CD4-positive, alpha-beta memory T cell (primary cell): ENCODE results near the gene PVALEF. TPM values are rescaled to one million over a fixed set of nuclear protein-coding genes. Genes with fewer than 3 reads are reported as not detected.

Experiments
- CTCF ChIA-PET: fragments of 350-600 bp; sonication (Branson Sonifier 250); formaldehyde crosslinking; loops from one replicate; lab custom pipeline; 2021; ENCODE audit warnings: inconsistent platforms; ENCODE audit not compliant: partially characterized antibody; lab: Charles Lee
- POLR2A ChIA-PET: fragments of 350-600 bp; sonication (Branson Sonifier 250); formaldehyde crosslinking; loops from one replicate; lab custom pipeline; 2021; ENCODE audit not compliant: partially characterized antibody; lab: Charles Lee
- DNase-seq, 5 donors: peaks; one replicate each; pipeline versions ENCODE4 v3.0.0 to v3.0.0-alpha.2; 2020 to 2022; ENCODE audit warnings: mixed read lengths in 1 of 5
- H3K27ac ChIP-seq: one replicate; pipeline ENCODE4 v1.7.0; 2013; ENCODE audit warnings: low read depth, low read length
- H3K27me3 ChIP-seq: 2 replicates; pipeline ENCODE4 v1.7.0; 2013; ENCODE audit warnings: mild to moderate bottlenecking, low read length, moderate library complexity; ENCODE audit not compliant: insufficient read depth
- H3K36me3 ChIP-seq: 2 replicates; pipeline ENCODE4 v1.7.0; 2013; ENCODE audit warnings: mild to moderate bottlenecking, low read length, moderate library complexity; ENCODE audit not compliant: insufficient read depth
- H3K4me1 ChIP-seq: 2 replicates; pipeline ENCODE4 v1.7.0; 2013; ENCODE audit warnings: mild to moderate bottlenecking, low read length, moderate library complexity; ENCODE audit not compliant: insufficient read depth
- H3K4me3 ChIP-seq, 2 donors: one replicate each; pipeline ENCODE4 v1.7.0; 2013; ENCODE audit warnings: low read length in 2 of 2, mild to moderate bottlenecking in 1 of 2
- H3K9me3 ChIP-seq, 2 donors: one replicate each; pipeline ENCODE4 v1.7.0; 2013; ENCODE audit warnings: low read length in 2 of 2, control low read depth in 1 of 2; ENCODE audit not compliant: control insufficient read depth in 1 of 2
- H3K27ac Mint-ChIP-seq, 7 donors: one replicate each; pipeline ENCODE4 v1.8.0; 2020 to 2021; ENCODE audit warnings: mixed read lengths in 7 of 7, mild to moderate bottlenecking in 6 of 7, inconsistent platforms in 3 of 7, moderate library complexity in 3 of 7
- H3K27me3 Mint-ChIP-seq, 2 donors: one replicate each; pipeline ENCODE4 v1.8.0; 2020 to 2021; ENCODE audit warnings: mixed read lengths in 2 of 2
- H3K36me3 Mint-ChIP-seq, 2 donors: one replicate each; pipeline ENCODE4 v1.8.0; 2020 to 2021; ENCODE audit warnings: mixed read lengths in 2 of 2, inconsistent platforms in 1 of 2, mild to moderate bottlenecking in 1 of 2
- H3K4me1 Mint-ChIP-seq, 4 donors: one replicate each; pipeline ENCODE4 v1.8.0; 2020 to 2021; ENCODE audit warnings: mixed read lengths in 4 of 4, mild to moderate bottlenecking in 1 of 4
- H3K4me3 Mint-ChIP-seq, 8 donors: one replicate each; pipeline ENCODE4 v1.8.0; 2020 to 2021; ENCODE audit warnings: mixed read lengths in 8 of 8, mild to moderate bottlenecking in 7 of 8, moderate library complexity in 6 of 8, inconsistent platforms in 3 of 8
- H3K9me3 Mint-ChIP-seq, 8 donors: one replicate each; pipeline ENCODE4 v1.8.0; 2020 to 2021; ENCODE audit warnings: mixed read lengths in 8 of 8, mild to moderate bottlenecking in 5 of 8, inconsistent platforms in 3 of 8, moderate library complexity in 1 of 8
- intact Hi-C: fragments of 100-400 bp; cut with micrococcal nuclease; formaldehyde crosslinking; loops from one replicate; pipeline ENCODE4 v1.15.1; 2023
- polyA plus RNA-seq, 2 donors: library from polyadenylated mRNA; unstranded; fragments of 300-500 nt; fragmentation: Illumina TruSeq; gene quantifications; one replicate each; pipeline ENCODE4 v1.2.3, GENCODE V29; 2021
- total RNA-seq, 2 experiments: library from RNA; stranded (reverse); gene quantifications; one replicate each; pipeline ENCODE4 v1.2.3, GENCODE V29; 2021

The PVALEF gene
- total and polyA plus RNA-seq, 4 experiments from 2014 or later: not detected

DNA sequence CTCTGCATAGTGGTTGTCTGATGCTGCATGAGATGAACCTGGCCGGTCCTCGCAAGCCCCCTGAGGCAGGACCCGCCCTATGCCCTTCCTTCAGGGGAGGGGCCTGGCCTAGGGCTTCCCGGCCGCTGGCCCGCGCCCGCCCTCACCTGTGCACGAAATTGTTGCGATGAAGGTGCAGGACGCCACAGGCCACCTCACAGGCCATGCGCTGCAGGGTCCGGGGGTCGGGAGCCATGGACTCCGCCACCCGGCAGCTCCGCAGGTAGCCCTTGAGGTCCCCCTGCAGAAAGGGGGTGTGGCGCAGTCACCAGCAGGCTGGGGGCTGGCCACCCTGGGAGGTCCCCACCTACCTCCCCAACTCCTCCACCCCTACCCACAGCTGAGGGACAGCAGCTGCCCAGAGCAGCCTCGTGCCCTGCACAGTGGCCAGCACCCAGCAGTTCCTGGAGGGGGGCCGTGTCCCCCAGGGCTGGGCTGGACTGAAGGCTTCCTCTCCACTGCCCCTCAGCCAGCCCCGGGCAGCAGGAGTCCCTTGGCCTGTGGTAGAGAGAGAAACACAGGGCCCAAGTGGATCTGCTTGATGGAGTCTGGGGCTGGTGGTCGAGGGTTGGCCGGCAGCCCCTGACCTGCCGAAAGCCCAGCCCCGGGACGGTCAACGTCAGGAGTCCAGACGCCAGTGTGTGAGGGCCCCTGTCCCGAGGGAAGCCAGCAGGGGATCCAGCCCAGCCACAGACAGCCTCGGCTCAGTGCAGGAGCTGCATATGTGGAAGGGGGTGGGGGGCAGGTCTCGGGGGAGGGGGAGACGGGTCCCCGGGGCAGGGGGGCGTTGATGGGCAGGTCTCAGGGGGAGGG is 38.8 kb upstream of the PVALEF start:
- Mint-ChIP-seq H3K9me3 (no peaks in the 10 kb centered on the region), H3K27ac (peak overlapping the region in 1 of 7 donors; percentile 52), H3K4me3 (no peak overlapping the region), H3K27me3 (no peaks in the 10 kb centered on the region), H3K36me3 (no peaks in the 10 kb centered on the region), H3K4me1 (no peaks in the 10 kb centered on the region)
- Histone ChIP-seq H3K4me3 (no peak overlapping the region), H3K9me3 (no peaks in the 10 kb centered on the region), H3K4me1 (no peaks in the 10 kb centered on the region), H3K27ac (no peak overlapping the region), H3K27me3 (no peaks in the 10 kb centered on the region), H3K36me3 (no peaks in the 10 kb centered on the region)
- intact Hi-C loops: no loop called here
- POLR2A ChIA-PET: no interaction called here
- DNase-seq: no peak
- CTCF ChIA-PET: no interaction called here

DNA sequence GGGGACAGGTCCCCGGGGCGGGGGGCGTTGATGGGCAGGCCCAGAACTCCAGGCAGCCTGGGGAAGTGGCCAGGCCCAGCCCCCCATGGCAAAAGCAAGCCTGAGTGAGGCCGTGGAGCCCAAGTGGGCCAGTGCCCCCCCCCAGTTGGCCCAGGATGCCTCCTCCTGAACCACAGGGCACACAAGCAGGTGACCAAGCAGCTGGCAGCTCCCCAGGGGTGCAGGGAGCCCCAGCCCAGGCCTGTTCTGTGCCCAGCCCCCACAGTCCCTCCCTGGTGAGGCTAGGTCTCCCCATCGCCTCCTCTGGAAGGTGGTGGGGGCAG is 38.2 kb upstream of the PVALEF start:
- Histone ChIP-seq H3K4me3 (no peak overlapping the region), H3K27ac (no peak overlapping the region), H3K27me3 (no peaks in the 10 kb centered on the region), H3K36me3 (no peaks in the 10 kb centered on the region), H3K4me1 (no peaks in the 10 kb centered on the region), H3K9me3 (no peaks in the 10 kb centered on the region)
- POLR2A ChIA-PET: no interaction called here
- CTCF ChIA-PET: no interaction called here
- no peaks in the 10 kb centered on the region for H3K36me3 Mint-ChIP-seq
- H3K4me1 Mint-ChIP-seq: no peaks in the 10 kb centered on the region
- no peaks in the 10 kb centered on the region for H3K9me3 Mint-ChIP-seq
- no peak overlapping the region for H3K4me3 Mint-ChIP-seq
- no peak overlapping the region for H3K27ac Mint-ChIP-seq
- intact Hi-C loops: no loop called here
- H3K27me3 Mint-ChIP-seq: no peaks in the 10 kb centered on the region
- no peak for DNase-seq

DNA sequence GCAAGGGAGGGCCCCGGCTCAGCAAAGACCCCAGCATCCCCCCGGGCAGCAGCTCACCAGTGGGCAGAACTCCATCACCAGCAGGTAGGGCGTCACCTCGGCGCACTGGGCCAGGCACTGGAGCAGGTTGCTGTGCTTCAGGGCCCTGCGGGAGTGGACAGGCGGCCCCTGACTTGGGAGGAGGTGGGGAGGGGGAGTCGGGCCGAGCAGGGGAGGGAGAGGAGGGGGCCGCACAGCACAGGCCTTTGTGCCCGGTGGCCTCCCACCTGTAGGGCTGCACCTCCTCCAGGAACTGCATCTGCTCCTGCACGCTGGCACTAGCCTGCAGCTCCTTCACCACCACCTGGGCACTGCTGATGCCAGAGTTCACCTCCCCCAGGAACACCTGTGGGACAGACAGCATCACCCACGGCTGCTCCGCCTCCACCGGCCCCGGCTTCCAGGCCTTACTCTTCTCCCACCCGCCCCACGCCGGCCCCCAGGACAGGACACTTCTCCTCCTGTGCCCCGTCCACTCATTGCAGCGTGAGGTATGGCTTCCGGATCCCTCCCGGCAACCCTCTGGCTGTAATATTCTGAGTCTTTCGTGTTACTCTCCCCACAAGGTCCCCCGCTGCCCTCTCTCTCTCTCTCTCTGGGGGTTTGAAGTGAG is 37.7 kb upstream of the PVALEF start:
- Histone ChIP-seq H3K4me1 (no peaks in the 10 kb centered on the region), H3K27ac (no peak overlapping the region), H3K4me3 (no peak overlapping the region), H3K27me3 (no peaks in the 10 kb centered on the region), H3K9me3 (no peaks in the 10 kb centered on the region), H3K36me3 (no peaks in the 10 kb centered on the region)
- Mint-ChIP-seq H3K36me3 (no peaks in the 10 kb centered on the region), H3K4me3 (no peak overlapping the region), H3K27me3 (no peaks in the 10 kb centered on the region), H3K9me3 (no peaks in the 10 kb centered on the region), H3K4me1 (no peaks in the 10 kb centered on the region), H3K27ac (peak overlapping the region in 1 of 7 donors; percentile 19)
- CTCF ChIA-PET: no interaction called here
- DNase-seq: no peak
- intact Hi-C loops: no loop called here
- POLR2A ChIA-PET: no interaction called here

DNA sequence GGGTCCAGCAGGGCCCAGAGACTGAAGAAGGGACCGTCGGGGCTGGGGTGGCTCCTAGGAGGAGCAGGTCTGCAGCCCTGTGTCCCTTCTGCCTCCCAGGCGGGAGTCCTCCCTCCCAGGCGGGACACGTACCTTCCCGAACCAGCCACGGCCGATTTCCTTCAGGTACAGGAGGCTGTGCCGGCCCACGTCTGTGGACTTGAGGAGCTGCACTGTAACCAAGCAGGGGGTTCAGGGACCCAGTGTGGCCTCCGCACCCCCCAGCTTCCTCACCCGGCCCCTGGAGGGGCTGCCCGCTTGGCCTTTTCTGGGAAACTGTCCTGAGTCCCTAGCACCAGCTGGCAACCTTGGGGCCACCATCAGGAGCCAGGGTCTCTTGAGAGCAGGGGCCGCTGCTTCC is 37.0 kb upstream of the PVALEF start:
- no peaks in the 10 kb centered on the region for H3K9me3 Mint-ChIP-seq
- Histone ChIP-seq H3K4me3 (no peak overlapping the region), H3K27me3 (no peaks in the 10 kb centered on the region), H3K9me3 (no peaks in the 10 kb centered on the region), H3K27ac (no peak overlapping the region), H3K4me1 (no peaks in the 10 kb centered on the region), H3K36me3 (no peaks in the 10 kb centered on the region)
- H3K36me3 Mint-ChIP-seq: no peaks in the 10 kb centered on the region
- H3K4me3 Mint-ChIP-seq: no peak overlapping the region
- CTCF ChIA-PET: no interaction called here
- no peaks in the 10 kb centered on the region for H3K27me3 Mint-ChIP-seq
- H3K27ac Mint-ChIP-seq: no peak overlapping the region
- no peaks in the 10 kb centered on the region for H3K4me1 Mint-ChIP-seq
- intact Hi-C loops: no loop called here
- POLR2A ChIA-PET: no interaction called here
- DNase-seq: no peak

DNA sequence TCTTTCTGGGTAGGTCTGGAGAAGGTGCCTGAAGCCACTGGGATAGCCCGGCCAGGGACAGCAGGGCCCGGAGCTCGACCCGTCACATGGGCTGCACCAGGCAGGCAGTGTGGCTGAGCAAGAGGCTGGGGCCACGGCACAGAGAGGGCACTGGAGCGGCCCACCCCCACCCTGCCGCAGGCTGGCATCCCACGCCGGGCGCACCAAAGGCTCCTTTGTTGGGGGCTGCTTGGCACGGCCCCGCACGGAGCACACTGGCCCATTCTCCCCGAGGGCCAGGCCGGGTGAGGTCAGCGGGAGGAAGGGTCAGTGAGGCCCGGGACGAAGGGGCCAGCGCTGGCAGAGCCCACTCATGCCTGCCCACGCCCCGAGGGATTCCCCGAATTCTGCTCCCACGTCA is 36.5 kb upstream of the PVALEF start:
- Histone ChIP-seq H3K36me3 (no peaks in the 10 kb centered on the region), H3K9me3 (no peaks in the 10 kb centered on the region), H3K4me1 (no peaks in the 10 kb centered on the region), H3K27me3 (no peaks in the 10 kb centered on the region), H3K4me3 (no peak overlapping the region), H3K27ac (no peak overlapping the region)
- no peak overlapping the region for H3K27ac Mint-ChIP-seq
- no peaks in the 10 kb centered on the region for H3K27me3 Mint-ChIP-seq
- H3K9me3 Mint-ChIP-seq: no peaks in the 10 kb centered on the region
- no peak for DNase-seq
- no peaks in the 10 kb centered on the region for H3K36me3 Mint-ChIP-seq
- H3K4me1 Mint-ChIP-seq: no peaks in the 10 kb centered on the region
- CTCF ChIA-PET: no interaction called here
- POLR2A ChIA-PET: no interaction called here
- intact Hi-C loops: no loop called here
- H3K4me3 Mint-ChIP-seq: no peak overlapping the region

DNA sequence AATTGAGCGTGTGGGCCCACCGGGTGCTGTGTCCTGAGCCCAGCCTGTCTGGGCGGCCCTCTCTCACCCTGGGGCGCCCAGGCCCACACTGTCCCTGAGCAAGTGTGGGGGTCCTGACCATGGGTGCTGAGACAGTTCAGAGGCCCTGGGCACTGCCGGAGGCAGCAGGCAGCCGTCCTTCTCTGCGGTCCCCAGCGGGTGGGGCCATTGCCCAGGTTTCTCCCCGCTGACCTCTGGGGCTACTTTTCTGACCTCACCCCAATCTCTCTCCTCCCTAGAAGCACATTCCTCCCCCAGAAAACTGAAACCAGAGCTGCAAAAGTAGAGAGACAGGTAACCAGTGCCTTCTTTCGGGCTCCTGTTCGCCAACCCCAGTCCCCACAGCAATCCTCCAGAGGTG is 36.0 kb upstream of the PVALEF start:
- Histone ChIP-seq H3K36me3 (no peaks in the 10 kb centered on the region), H3K27me3 (no peaks in the 10 kb centered on the region), H3K27ac (no peak overlapping the region), H3K4me1 (no peaks in the 10 kb centered on the region), H3K4me3 (no peak overlapping the region), H3K9me3 (no peaks in the 10 kb centered on the region)
- no peaks in the 10 kb centered on the region for H3K36me3 Mint-ChIP-seq
- H3K27ac Mint-ChIP-seq: no peak overlapping the region
- H3K4me3 Mint-ChIP-seq: no peak overlapping the region
- H3K27me3 Mint-ChIP-seq: no peaks in the 10 kb centered on the region
- no peak for DNase-seq
- intact Hi-C loops: no loop called here
- ChIA-PET CTCF (no interaction called here), POLR2A (no interaction called here)
- H3K9me3 Mint-ChIP-seq: no peaks in the 10 kb centered on the region
- H3K4me1 Mint-ChIP-seq: no peaks in the 10 kb centered on the region

DNA sequence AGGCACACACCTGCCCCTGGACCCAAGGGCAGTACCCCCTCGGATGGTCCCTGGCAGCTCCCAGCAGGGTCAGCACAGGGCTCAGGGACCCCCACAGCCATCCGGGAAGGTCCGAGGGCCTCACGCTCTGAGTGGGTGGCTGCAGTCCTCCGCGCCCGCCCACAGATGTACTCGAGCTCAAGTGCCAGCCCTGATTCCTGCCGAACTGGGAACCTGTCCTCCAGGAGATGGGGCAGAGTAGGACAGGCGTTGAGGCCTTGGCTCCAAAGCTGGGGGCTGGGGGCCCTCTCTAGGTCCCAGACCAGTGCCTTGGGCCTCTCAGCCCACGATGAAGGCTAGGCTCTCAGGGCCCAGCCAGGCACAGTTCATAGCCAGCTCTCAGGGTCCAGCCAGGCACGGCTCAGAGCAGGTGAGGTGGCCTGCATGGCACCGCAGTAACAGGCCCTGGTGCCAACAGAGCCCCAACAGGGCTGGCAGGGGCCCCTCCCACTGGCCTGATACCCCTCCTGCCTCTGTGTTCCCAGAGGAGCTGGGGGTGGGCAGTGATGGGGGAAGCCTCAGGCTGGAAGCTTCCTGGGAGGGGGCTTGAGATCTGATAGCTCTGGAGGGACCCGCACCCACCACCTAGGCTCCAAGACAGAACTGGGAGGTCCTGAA is 35.5 kb upstream of the PVALEF start:
- H3K27ac Mint-ChIP-seq: no peak overlapping the region
- H3K4me1 ChIP-seq: no peaks in the 10 kb centered on the region
- no peaks in the 10 kb centered on the region for H3K4me1 Mint-ChIP-seq
- H3K27ac ChIP-seq: no peak overlapping the region
- H3K36me3 Mint-ChIP-seq: no peaks in the 10 kb centered on the region
- H3K27me3 ChIP-seq: no peaks in the 10 kb centered on the region
- intact Hi-C loops: no loop called here
- H3K9me3 Mint-ChIP-seq: no peaks in the 10 kb centered on the region
- H3K36me3 ChIP-seq: no peaks in the 10 kb centered on the region
- ChIA-PET CTCF (no interaction called here), POLR2A (no interaction called here)
- H3K4me3 Mint-ChIP-seq: no peak overlapping the region
- no peak for DNase-seq
- H3K27me3 Mint-ChIP-seq: no peaks in the 10 kb centered on the region
- H3K4me3 ChIP-seq: no peak overlapping the region
- no peaks in the 10 kb centered on the region for H3K9me3 ChIP-seq
